COLO829 (cell line): ENCODE results near the gene A2M.

Experiments used
- DNase-seq: peaks from one replicate; pipeline ENCODE4 v3.0.0; 2012; ENCODE audit warnings: low spot score

The A2M gene

DNA sequence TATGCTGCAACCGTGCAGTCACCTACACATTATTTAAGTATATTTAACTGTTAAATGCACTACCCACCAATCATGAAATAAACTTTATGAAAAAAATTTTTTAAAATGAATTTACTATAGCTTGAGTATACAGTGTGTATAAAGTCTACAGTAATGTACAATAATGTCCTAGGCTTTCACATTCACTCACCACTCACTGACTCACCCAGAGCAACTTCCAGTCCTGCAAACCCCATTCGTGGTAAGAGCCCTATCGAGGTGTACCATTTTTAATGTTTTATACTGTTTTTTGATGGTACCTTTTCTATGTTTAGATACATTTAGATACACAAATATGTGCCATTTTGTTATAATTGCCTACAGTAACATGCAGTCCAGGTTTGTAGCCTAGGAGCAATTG lies 78.3 kb downstream of the A2M start:
- no peak for DNase-seq

DNA sequence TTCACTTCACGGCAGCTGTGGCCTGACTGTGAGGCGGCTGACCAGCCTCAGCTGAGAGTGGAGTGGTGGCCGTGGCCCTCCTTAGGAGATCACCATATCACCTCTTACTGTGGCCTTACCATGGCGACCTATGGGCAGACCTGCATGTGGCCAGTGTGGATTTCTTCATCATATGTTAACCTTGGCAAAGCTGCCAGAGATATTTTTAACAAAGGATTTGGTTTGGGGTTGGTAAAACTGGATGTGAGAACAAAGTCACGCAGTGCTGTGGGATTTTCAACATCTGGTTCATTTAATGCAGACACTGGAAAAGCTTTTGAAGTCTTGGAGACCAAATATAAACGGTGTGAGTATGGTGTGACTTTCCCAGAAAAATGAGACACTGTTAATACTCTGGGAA lies 79.5 kb downstream of the A2M start:
- DNase-seq, result no peak

DNA sequence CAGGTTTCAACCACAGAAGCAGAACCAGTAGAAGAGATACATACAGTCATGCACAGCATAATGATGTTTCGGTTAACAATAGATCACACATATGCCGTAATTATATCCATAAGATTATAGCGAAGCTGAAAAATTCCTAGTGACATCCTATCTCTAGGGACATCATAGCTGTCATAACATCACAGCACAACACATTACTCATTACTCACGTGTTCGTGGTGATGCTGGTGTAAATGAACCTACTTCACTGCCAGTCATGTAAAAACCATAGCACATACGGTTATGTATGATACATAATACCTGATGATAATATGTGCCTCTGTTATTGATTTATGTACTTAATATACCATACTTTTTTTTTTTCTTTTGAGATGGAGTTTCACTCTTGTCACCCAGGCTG lies 81.6 kb downstream of the A2M start:
- DNase-seq, result no peak

DNA sequence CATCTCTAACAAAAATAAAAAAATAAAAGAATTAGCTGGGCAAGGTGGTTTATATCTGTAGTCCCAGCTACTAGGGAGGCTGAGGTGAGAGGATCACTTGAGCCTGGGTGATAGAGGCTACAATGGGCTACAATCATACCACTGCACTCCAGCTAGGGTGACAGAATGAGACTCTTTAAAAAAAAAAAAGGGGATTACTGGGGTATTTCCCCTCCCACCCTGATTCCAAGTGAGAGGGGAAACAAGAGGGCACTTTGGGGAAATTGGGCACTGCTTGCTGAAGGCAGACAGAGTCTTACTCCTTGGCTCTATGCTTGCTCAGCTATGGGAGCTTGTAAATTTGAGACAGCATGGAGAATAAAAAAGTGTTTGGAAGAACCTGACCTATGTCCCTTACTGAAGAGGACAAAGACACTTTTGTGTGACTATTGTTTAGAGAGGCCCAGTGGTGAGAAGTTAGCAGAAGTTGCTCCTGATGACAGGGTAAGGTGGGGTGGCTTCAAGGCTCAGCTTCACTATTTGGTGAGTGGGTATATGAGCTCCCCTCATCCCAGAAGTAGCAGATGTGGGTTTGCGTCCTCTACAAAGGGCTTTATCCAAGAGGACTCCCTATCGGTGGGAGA lies 82.3 kb downstream of the A2M start:
- DNase-seq, result no peak

DNA sequence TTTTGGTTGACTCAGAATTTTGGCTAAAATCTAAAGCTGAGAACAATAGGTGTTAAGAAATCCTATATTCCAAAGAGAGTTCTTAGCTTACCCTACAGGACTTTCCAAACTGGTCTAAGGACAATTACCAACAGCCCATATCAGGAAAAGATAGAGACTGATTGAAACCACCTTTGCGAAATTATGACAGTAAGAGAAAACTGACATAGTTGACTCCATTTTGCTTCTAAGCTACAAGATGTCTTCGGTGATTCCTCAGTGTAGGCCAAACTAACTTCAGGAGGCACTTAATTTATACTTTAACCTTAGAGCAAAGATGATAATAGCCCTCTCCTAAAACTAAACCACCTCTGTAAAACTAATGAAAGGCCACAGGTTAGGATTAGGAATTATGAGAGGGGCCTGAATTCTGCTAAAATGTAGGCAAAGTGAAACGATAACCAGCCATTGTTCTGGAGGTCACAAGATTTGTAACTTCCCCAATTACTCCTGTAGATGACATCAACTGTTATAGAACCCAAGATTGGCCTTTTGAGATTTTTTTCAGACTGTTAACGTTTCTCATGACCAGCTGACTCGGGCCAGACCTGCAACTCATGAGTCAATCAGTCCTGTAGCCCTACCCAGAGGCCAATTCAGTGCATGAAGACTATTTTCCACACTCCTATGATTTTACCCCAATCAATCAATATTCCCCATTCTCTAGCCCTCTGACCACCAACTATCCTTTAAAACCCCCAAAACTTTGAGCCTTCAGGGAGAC lies 83.3 kb downstream of the A2M start:
- DNase-seq, result no peak

DNA sequence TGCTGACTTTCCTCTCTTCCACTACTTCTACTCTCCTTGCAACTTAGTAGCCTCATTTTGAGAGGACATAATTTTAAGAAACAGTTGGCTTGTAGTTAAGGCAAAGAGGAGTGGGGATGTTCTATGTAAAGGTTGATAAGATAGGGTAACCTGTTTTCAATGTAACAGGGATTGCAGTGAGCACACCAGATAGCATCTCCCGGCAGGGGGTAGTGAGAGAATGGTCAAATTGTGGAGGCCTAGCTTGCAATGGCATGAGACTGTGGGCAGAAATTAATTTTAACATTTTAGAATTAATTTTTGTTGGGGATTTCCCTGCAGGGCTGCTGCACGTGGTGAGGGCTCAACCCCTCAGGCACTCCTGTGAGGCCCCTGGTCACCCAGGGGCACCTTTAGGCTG lies 84.9 kb downstream of the A2M start:
- DNase-seq, result no peak

DNA sequence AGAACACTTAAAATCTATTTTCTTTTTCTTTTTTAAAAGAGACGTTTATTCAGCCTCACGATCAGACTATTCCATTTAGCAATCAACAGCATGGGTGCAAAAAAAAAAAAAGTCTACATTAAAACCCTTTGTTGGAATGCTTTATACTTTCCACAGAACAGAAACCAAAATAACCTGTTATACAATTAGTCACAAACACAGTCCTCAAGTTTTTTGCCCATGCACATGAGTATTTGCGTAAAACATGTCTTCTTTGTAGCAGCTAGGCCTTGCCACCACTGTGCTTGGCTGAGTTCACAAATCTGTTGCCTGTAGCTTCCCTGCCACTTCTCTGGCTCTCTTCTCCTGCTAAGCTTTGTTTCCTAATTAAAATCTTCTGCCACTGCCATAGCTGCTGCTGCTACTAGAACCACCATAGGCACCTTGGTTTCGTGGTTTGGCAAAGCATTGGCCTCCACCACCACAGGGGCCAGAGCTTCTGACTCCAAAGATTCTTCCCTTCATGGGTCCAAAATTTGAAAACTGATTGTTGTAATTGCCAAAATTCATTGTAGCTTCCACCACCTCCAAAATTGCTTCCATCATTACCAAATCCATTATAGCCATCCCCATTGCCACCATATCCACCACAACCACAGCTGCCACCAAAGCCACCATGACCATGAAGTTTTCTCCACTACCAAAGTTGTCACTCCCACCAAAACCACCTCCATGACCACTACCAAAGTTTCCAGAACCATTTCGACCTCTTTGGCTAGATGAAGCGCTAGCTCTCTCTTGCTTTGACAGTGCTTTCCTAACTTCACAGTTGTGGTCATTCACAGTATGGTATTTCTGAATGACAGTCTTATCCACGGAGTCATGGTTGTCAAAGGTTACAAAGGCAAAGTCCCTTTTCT lies 88.3 kb downstream of the A2M start:
- no peak for DNase-seq

DNA sequence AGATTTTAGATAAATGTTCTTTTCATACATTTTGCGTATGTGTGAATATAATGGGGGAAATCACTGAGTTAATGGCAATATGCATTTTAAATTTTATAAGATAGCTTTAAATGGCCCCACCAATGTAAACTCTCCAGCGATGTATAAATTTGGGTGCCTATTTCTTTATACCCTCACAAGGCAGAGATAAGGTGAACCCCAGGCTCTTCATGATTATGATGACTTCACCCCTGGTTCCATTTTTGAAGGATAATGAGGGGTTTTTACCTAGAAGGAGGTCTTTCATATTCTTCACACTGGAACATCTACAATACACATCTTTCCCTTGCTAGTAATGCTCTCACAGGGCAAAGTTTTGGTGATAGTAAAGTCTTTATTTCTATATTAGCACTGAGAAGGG lies 91.2 kb downstream of the A2M start:
- DNase-seq, result no peak

DNA sequence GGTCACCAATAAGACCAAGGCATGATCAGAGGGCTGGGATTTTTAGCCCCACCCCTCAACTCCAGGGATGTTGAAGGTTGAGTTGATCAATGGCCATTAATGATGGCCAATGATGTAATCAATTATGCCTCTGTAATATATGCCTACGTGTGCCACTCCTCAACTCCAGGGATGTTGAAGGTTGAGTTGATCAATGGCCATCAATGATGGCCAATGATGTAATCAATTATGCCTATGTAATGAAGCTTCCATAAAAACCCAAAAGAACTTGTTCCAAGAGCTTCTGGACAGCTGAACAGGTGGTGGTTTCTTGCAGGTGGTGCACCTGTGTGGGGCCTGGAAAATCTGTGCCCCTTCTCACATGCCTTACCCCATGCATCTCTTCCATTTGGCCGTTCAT lies 93.1 kb downstream of the A2M start:
- DNase-seq, result no peak
